ENCODE data around the gene LIN52. TPM values are rescaled to one million over a fixed set of nuclear protein-coding genes. Genes with fewer than 3 reads are reported as not detected.
A peak's percentile ranks its signal among the peaks of the same experiment; 100 is the strongest.

LIN52 gene
- total RNA-seq, 1 experiment from 2014 or later: 11.0 TPM

- peaks cover 4% of the 10 kb centered on the region for H3K23me2 ChIP-seq (ENCODE audit: insufficient read length, low read depth, low read length, poor library complexity, severe bottlenecking)
- Mint-ChIP-seq H3K9me3 (no peaks in the 10 kb centered on the region; a peak in 1 of 5 replicates), H3K4me3 (peak overlapping the region; percentile 96 to 98), H3K27me3 (ENCODE audit: low read depth) (no peaks in the 10 kb centered on the region; the same call in 1 of the 2 replicates), H3K4me1 (peaks cover 11 to 15% of the 10 kb centered on the region in 2 experiments), H3K36me3 (ENCODE audit: insufficient read depth in 1 of 3, low read depth in 3 of 3) (no peaks in the 10 kb centered on the region; a peak in 1 of 7 replicates), H3K27ac (peak overlapping the region in 1 of 3 experiments; percentile 20; a peak in 1 of 7 replicates)
- H2BK12ac ChIP-seq (ENCODE audit: insufficient read length, low read depth, low read length): no peak overlapping the region
- no peak overlapping the region for H2BK5ac ChIP-seq (ENCODE audit: insufficient read length, low read length)
- no peak overlapping the region for H2AK5ac ChIP-seq (ENCODE audit: insufficient read length, low read length)
- H3K79me2 ChIP-seq (ENCODE audit: insufficient read depth, low read length): no peaks in the 10 kb centered on the region; the same call in 1 of the 2 replicates
- TF ChIP-seq CTCF (conservative IDR thresholded peaks at IDR 0.05): no peak
- no peaks in the 10 kb centered on the region for H3K27me3 ChIP-seq (ENCODE audit: insufficient read depth, low read length)
- H2BK120ac ChIP-seq (ENCODE audit: low read depth, low read length, poor library complexity, severe bottlenecking): no peak overlapping the region
- H3K18ac ChIP-seq (ENCODE audit: insufficient read length, low read depth, low read length): no peak overlapping the region
- H3K4ac ChIP-seq (ENCODE audit: low read depth, low read length): no peak overlapping the region
- H2AFZ ChIP-seq (ENCODE audit: low read length): no peak overlapping the region
- no peak overlapping the region for H2BK20ac ChIP-seq (ENCODE audit: low read depth, low read length, poor library complexity, severe bottlenecking)
- H3K23ac ChIP-seq (ENCODE audit: insufficient read length, low read depth, low read length): no peak overlapping the region
- no peak overlapping the region for H3K14ac ChIP-seq (ENCODE audit: insufficient read depth, low read length)
- H4K20me1 ChIP-seq (ENCODE audit: control insufficient read depth, insufficient read depth, insufficient read length): no peaks in the 10 kb centered on the region
- WGBS (ENCODE audit: extremely low coverage, insufficient read length, low lambda C conversion rate): no CpG with 5 or more reads among the region's 3 CpGs
- no peak overlapping the region for H2BK15ac ChIP-seq (ENCODE audit: low read depth, low read length)
- H4K91ac ChIP-seq (ENCODE audit: insufficient read length, low read depth, low read length): no peak overlapping the region
- no peak overlapping the region for H3K27ac ChIP-seq (ENCODE audit: insufficient read length, low read depth, low read length)
- no peak overlapping the region for H3K56ac ChIP-seq (ENCODE audit: insufficient read length, low read depth, low read length)
- H3K4me2 ChIP-seq (ENCODE audit: insufficient read depth, insufficient read length, low read length): peak overlapping the region; percentile 58
- H3T11ph ChIP-seq (ENCODE audit: low read length): no peak overlapping the region
- H3K9ac ChIP-seq (ENCODE audit: extremely low read depth, insufficient read length, low read length): peak overlapping the region; percentile 86
- no peak overlapping the region for H4K8ac ChIP-seq (replicated peaks; ENCODE audit: insufficient read length, low read depth, low read length)
- DNase-seq: no peak
- no peaks in the 10 kb centered on the region for H3K9me3 ChIP-seq (ENCODE audit: control insufficient read depth, low read depth, low read length)
- no peaks in the 10 kb centered on the region for H3K79me1 ChIP-seq (ENCODE audit: insufficient read depth, low read depth, low read length, poor library complexity, severe bottlenecking)
- H3K4me1 ChIP-seq (ENCODE audit: insufficient read depth, low read length): no peaks in the 10 kb centered on the region
- H4K5ac ChIP-seq (ENCODE audit: insufficient read length, low read depth, low read length): no peak overlapping the region
Observed at GRCh38 chr14:74083161-74083560, 1.6 kb upstream of the LIN52 start.

Data from H9 (cell line).